GM12878 (cell line): ENCODE results near the gene RAB8A. TPM values are rescaled to one million over a fixed set of nuclear protein-coding genes. Genes with fewer than 3 reads are reported as not detected.

ENCODE experiments used
- ATAC-seq: fragments of 200-7000 bp; cut with Tn5 transposase; 3 replicates; pipeline ENCODE4 v1.9.1; 2020; ENCODE audit warnings: mild to moderate bottlenecking, moderate library complexity
- BruUV-seq: library from RNA; stranded (reverse); fragments of 400-500 nt; replicated peaks from 2 replicates; lab custom pipeline; 2021; lab: Mats Ljungman, UMichigan
- CTCF ChIA-PET: fragments of 300-600 bp; sonication (Branson Sonifier 250); formaldehyde crosslinking; extraction: SDS; loops from one replicate; lab custom pipeline; 2021; ENCODE audit warnings: inconsistent platforms; lab: Yijun Ruan, JAX
- POLR2A ChIA-PET: fragments of 350-600 bp; formaldehyde crosslinking; extraction: SDS; loops from one replicate; lab custom pipeline; 2021; ENCODE audit warnings: inconsistent platforms; lab: Charles Lee
- RAD21 ChIA-PET: fragments of 300-600 bp; sonication (Branson Sonifier 250); formaldehyde crosslinking; loops from one replicate; lab custom pipeline; 2023; ENCODE audit warnings: antibody characterized with exemption; ENCODE audit not compliant: unreplicated experiment; lab: Charles Lee
- SMC1A ChIA-PET: fragments of 300-600 bp; sonication (Branson Sonifier 250); formaldehyde crosslinking; loops from one replicate; lab custom pipeline; 2023; ENCODE audit not compliant: unreplicated experiment, uncharacterized antibody; lab: Charles Lee
- DNase-seq: peaks from one replicate; pipeline ENCODE4 v3.0.0-alpha.2; 2011; ENCODE audit warnings: low read depth, low spot score
- FAIRE-seq: peaks from 3 replicates; lab custom pipeline; 2011; peaks lifted over from hg19 to GRCh38; lab: Jason Lieb, UNC
- H2AFZ ChIP-seq: 2 replicates; pipeline ENCODE4 v1.6.0; 2011; ENCODE audit warnings: low read depth, low read length, control low read depth; ENCODE audit not compliant: control insufficient read depth
- H3K27ac ChIP-seq: 2 replicates; pipeline ENCODE4 v1.5.1; 2011; ENCODE audit warnings: control low read depth; ENCODE audit not compliant: control insufficient read depth, insufficient read depth
- H3K27me3 ChIP-seq, 2 experiments: replicated peaks in 1 of 2; 2 replicates each; pipeline versions ENCODE4 v1.6.0 to v1.6.1; 2011; ENCODE audit warnings: low read length in 1 of 2; ENCODE audit not compliant: control insufficient read depth in 2 of 2, insufficient read depth in 2 of 2
- H3K36me3 ChIP-seq, 2 experiments: 2 replicates each; pipeline ENCODE4 v1.5.1; 2011; ENCODE audit warnings: low read length in 1 of 2; ENCODE audit not compliant: control insufficient read depth in 2 of 2, insufficient read depth in 2 of 2
- H3K4me1 ChIP-seq: 2 replicates; pipeline ENCODE4 v1.6.1; 2011; ENCODE audit warnings: mild to moderate bottlenecking, low read length, moderate library complexity, mixed read lengths; ENCODE audit not compliant: control insufficient read depth, insufficient read depth
- H3K4me2 ChIP-seq: 2 replicates; pipeline ENCODE4 v1.6.0; 2011; ENCODE audit warnings: control low read depth; ENCODE audit not compliant: control insufficient read depth, insufficient read depth
- H3K4me3 ChIP-seq: fragments of 200-600 bp; sonication (generic); 2 replicates; pipeline ENCODE4 v1.5.1; 2016
- H3K79me2 ChIP-seq: 2 replicates; pipeline ENCODE4 v1.6.0; 2011; ENCODE audit warnings: low read length; ENCODE audit not compliant: control insufficient read depth, insufficient read depth
- H3K9ac ChIP-seq: 2 replicates; pipeline ENCODE4 v1.8.0; 2011; ENCODE audit warnings: low read length, control low read depth, mixed read lengths; ENCODE audit not compliant: control insufficient read depth, insufficient read depth
- H3K9me3 ChIP-seq: replicated peaks from 3 replicates; pipeline ENCODE4 v1.5.1; 2011; ENCODE audit warnings: mild to moderate bottlenecking, low read length; ENCODE audit not compliant: control insufficient read depth, insufficient read depth
- H4K20me1 ChIP-seq: 2 replicates; pipeline ENCODE4 v1.6.0; 2011; ENCODE audit not compliant: control insufficient read depth, insufficient read depth
- BACH1 ChIP-seq: fragments of 450-650 bp; IDR thresholded peaks from 2 replicates; pipeline ENCODE4 v1.6.1; 2017; ENCODE audit warnings: mild to moderate bottlenecking, borderline replicate concordance
- CHD1 ChIP-seq: IDR thresholded peaks from 2 replicates; pipeline ENCODE4 v1.6.1; 2012; ENCODE audit warnings: low read depth, low read length, improper control_type of control experiment
- CUX1 ChIP-seq: IDR thresholded peaks from 2 replicates; pipeline ENCODE4 v1.6.1; 2012; ENCODE audit warnings: improper control_type of control experiment, low read depth, low read length; ENCODE audit not compliant: insufficient replicate concordance
- DPF2 ChIP-seq: fragments of 450-650 bp; IDR thresholded peaks from 2 replicates; pipeline ENCODE4 v1.6.1; 2017; ENCODE audit warnings: mild to moderate bottlenecking
- FOS ChIP-seq: IDR thresholded peaks from 3 replicates; pipeline ENCODE4 v1.6.1; 2011; ENCODE audit warnings: borderline replicate concordance; ENCODE audit not compliant: insufficient read length; ENCODE audit errors: extremely low read depth
- LARP7 ChIP-seq: fragments of 450-650 bp; IDR thresholded peaks from 2 replicates; pipeline ENCODE4 v1.6.1; 2017; ENCODE audit warnings: mild to moderate bottlenecking
- MTA2 ChIP-seq: fragments of 450-650 bp; IDR thresholded peaks from 2 replicates; pipeline ENCODE4 v1.6.1; 2016; ENCODE audit warnings: low read depth, mild to moderate bottlenecking, moderate library complexity
- MYC ChIP-seq: IDR thresholded peaks from 2 replicates; pipeline ENCODE4 v1.6.1; 2011; ENCODE audit warnings: mild to moderate bottlenecking, low read length, moderate library complexity, inconsistent platforms; ENCODE audit not compliant: insufficient read depth, insufficient replicate concordance, insufficient read length, severe bottlenecking
- POLR2A ChIP-seq: IDR thresholded peaks from 2 replicates; pipeline ENCODE4 v1.6.1; 2011; ENCODE audit warnings: low read depth, mild to moderate bottlenecking, low read length
- POLR2AphosphoS5 ChIP-seq: IDR thresholded peaks from 2 replicates; pipeline ENCODE4 v1.6.1; 2011; ENCODE audit warnings: mild to moderate bottlenecking, low read length, inconsistent platforms
- RB1 ChIP-seq: fragments of 450-650 bp; formaldehyde crosslinking; IDR thresholded peaks from 2 replicates; pipeline ENCODE4 v1.6.1; 2017; ENCODE audit warnings: mild to moderate bottlenecking, borderline replicate concordance
- SMC3 ChIP-seq: IDR thresholded peaks from 2 replicates; pipeline ENCODE4 v1.6.1; 2011; ENCODE audit warnings: low read length, improper control_type of control experiment, borderline replicate concordance
- ZBTB4 ChIP-seq: fragments of 450-650 bp; formaldehyde crosslinking; IDR thresholded peaks from 2 replicates; pipeline ENCODE4 v1.4.0; 2022; ENCODE audit warnings: mild to moderate bottlenecking, moderate library complexity
- ZZZ3 ChIP-seq: IDR thresholded peaks from 2 replicates; pipeline ENCODE4 v1.6.1; 2011; ENCODE audit warnings: low read depth; ENCODE audit not compliant: control insufficient read depth, insufficient read length
- WGBS: methylation state at CpG from one replicate; pipeline ENCODE4 v1.1.6; 2016; ENCODE audit warnings: low lambda C conversion rate; ENCODE audit not compliant: insufficient replicate concordance, insufficient coverage; ENCODE audit errors: missing lambda C conversion rate; 5-methylcytosine and 5-hydroxymethylcytosine counted together
- in situ Hi-C: fragments of 300-500 bp; cut with MboI; formaldehyde crosslinking; loops from 9 replicates; pipeline ENCODE4 v1.14.3; 2018; ENCODE audit warnings: mixed read lengths
- intact Hi-C: fragments of 100-400 bp; cut with micrococcal nuclease; formaldehyde crosslinking; loops from one replicate; pipeline ENCODE4 v1.14.2; 2022; ENCODE audit not compliant: unreplicated experiment
- polyA plus RNA-seq, 11 experiments: library from polyadenylated mRNA; depleted of rRNA in 4 of 11; unstranded in 6 of 11; stranded (reverse) in 5 of 11; fragments of >200 nt; fragmentation: Nextera tagmentation in 4 of 11; fragmentation: Illumina TruSeq in 1 of 11; extraction: Ambion mirVana in 4 of 11; extraction: Trizol in 1 of 11; gene quantifications; 1 replicate in 1 of 11; 2 replicates in 10 of 11; pipeline versions ENCODE4 v1.2.1 to v1.2.3, GENCODE V29; 2011 to 2016; ENCODE audit warnings: inconsistent platforms in 2 of 11, missing spikeins in 2 of 11, low read depth in 1 of 11
- total RNA-seq, 4 experiments: library from RNA; depleted of rRNA in 3 of 4; stranded (reverse); fragments of >200 nt in 3 of 4; fragmentation: Illumina TruSeq in 1 of 4; extraction: Trizol in 1 of 4; gene quantifications; 2 replicates each; pipeline versions ENCODE4 v1.2.1 to v1.2.3, GENCODE V29; 2013 to 2021

Gene RAB8A
- total and polyA plus RNA-seq, 10 of the 15 experiments (the other 5 are each of a cell fraction or from before 2014, with no cell fraction given) = 23.9 to 314 (median 185) TPM

GRCh38 chr19:16076958-16077611 is 34.6 kb upstream of the RAB8A start:
- 3% methylated on average over 23 of the region's 56 CpGs for WGBS
- H3K79me2 ChIP-seq = peaks cover 71% of the 10 kb centered on the region
- no peak overlapping the region for H2AFZ ChIP-seq
- ATAC-seq (peak; percentile 0; the same call in 1 of the 3 replicates), FAIRE-seq (no peak), DNase-seq (no peak)
- ChIA-PET POLR2A (interaction anchor here (0.6 to 4.1 kb wide), 8 partner anchors 12 to 1706 kb away, joined by 3 to 36 read pairs (median 3); partner anchors contain the start of gene HSH2D), CTCF (interaction anchor here (1.3 to 6.8 kb wide), 5 partner anchors 12 to 69 kb away, joined by 4 to 45 read pairs (median 13); no protein-coding TSS in a partner anchor), SMC1A (interaction anchor here (2.2 to 4.0 kb wide), 2 partner anchors 34 to 108 kb away, joined by 9 to 13 read pairs; partner anchors contain the start of genes FAM32A and RAB8A), RAD21 (interaction anchor here (0.6 to 1.9 kb wide), 4 partner anchors 19 to 67 kb away, joined by 3 to 7 read pairs (median 4); no protein-coding TSS in a partner anchor)
- peak overlapping the region; percentile 99 for H3K27ac ChIP-seq
- peak overlapping the region; percentile 92 for H3K4me3 ChIP-seq
- no peaks in the 10 kb centered on the region for H3K9me3 ChIP-seq
- intact Hi-C loops (loop anchor here (5.0 kb wide), 2 partner anchors 370 to 510 kb away; no protein-coding TSS in a partner anchor), in situ Hi-C loops (no loop called here)
- H3K36me3 ChIP-seq = peaks cover 9 to 15% of the 10 kb centered on the region in 2 experiments
- H3K9ac ChIP-seq = peak overlapping the region; percentile 99
- H3K4me2 ChIP-seq = peak overlapping the region; percentile 75
- H3K27me3 ChIP-seq = no peaks in the 10 kb centered on the region
- H4K20me1 ChIP-seq = no peaks in the 10 kb centered on the region
- peaks cover 25% of the 10 kb centered on the region for H3K4me1 ChIP-seq
- BruUV-seq = no TSS peak
- TF ChIP-seq LARP7 (0 out of 2 replicates have a peak, but pooled peaks have one; percentile 47), FOS (no peak), CUX1 (no peak), MTA2 (no peak), ZBTB4 (CRISPR knock-in tag) (no peak), RB1 (0 out of 2 replicates have a peak, but pooled peaks have one; percentile 40), POLR2AphosphoS5 (peak; percentile 79; the same call in 1 of the 2 replicates), MYC (no peak), POLR2A (peak; percentile 37; the same call in 1 of the 2 replicates), CHD1 (0 out of 2 replicates have a peak, but pooled peaks have one; percentile 36), BACH1 (no peak), ZZZ3 (no peak), DPF2 (0 out of 2 replicates have a peak, but pooled peaks have one; percentile 16), SMC3 (no peak)
